Left lung (tissue), 10 donors: ENCODE measurements around the gene LARGE1. TPM values are rescaled to one million over a fixed set of nuclear protein-coding genes. Genes with fewer than 3 reads are reported as not detected.
A peak's percentile ranks its signal among the peaks of the same experiment; 100 is the strongest.

Experiments
- ATAC-seq: fragments of 200-7000 bp; cut with Tn5 transposase; one replicate; pipeline ENCODE4 v1.9.1; 2020; ENCODE audit warnings: moderate library complexity
- DNase-seq, 4 donors: peaks; one replicate each; pipeline ENCODE4 v3.0.0-alpha.2; 2013 to 2020
- H3K27ac ChIP-seq, 2 donors: fragments of 200-600 bp; sonication (generic) in 1 of 2; one replicate each; pipeline versions ENCODE4 v1.5.0 to v1.8.0; 2020 to 2021
- H3K27me3 ChIP-seq, 2 donors: fragments of 200-600 bp; sonication (generic) in 1 of 2; one replicate each; pipeline versions ENCODE4 v1.5.0 to v1.8.0; 2020 to 2021
- H3K36me3 ChIP-seq, 2 donors: fragments of 200-600 bp; sonication (generic) in 1 of 2; one replicate each; pipeline versions ENCODE4 v1.5.0 to v1.8.0; 2020 to 2021
- H3K4me1 ChIP-seq, 2 donors: fragments of 200-600 bp; one replicate each; pipeline ENCODE4 v1.8.0; 2021
- H3K4me3 ChIP-seq, 2 donors: fragments of 200-600 bp; sonication (generic) in 1 of 2; one replicate each; pipeline versions ENCODE4 v1.5.0 to v1.8.0; 2020 to 2021; ENCODE audit warnings: mild to moderate bottlenecking in 1 of 2
- H3K9me3 ChIP-seq, 2 donors: fragments of 200-600 bp; sonication (generic) in 1 of 2; one replicate each; pipeline versions ENCODE4 v1.5.0 to v1.8.0; 2020 to 2021
- CTCF ChIP-seq, 2 donors: fragments of 200-600 bp; sonication (generic) in 1 of 2; IDR thresholded peaks; one replicate each; pipeline versions ENCODE4 v1.5.0 to v1.8.0; 2021; ENCODE audit warnings: antibody characterized with exemption in 2 of 2
- intact Hi-C, 2 donors: fragments of 100-400 bp; cut with DNase I; formaldehyde crosslinking; loops; one replicate each; pipeline versions ENCODE4 v1.11.2 to v1.14.2; 2022
- polyA plus RNA-seq, 6 donors: library from polyadenylated mRNA; unstranded; fragments of 120-200 nt; gene quantifications; one replicate each; pipeline ENCODE4 v1.2.1, GENCODE V29; 2013; ENCODE audit not compliant: insufficient read length in 6 of 6
- total RNA-seq, 2 donors: library from RNA; stranded (reverse); fragmentation: NEBNext Ultra II Directional; extraction: Animal tissue kit (Norgen Biotek cat#: 25700); gene quantifications; one replicate each; pipeline ENCODE4 v1.2.1, GENCODE V29; 2021
- donor health status: DM: no; HTN: yes; CAD: no.
- donor health status: DM: no; HTN: no; CAD: no.

LARGE1 gene
- total and polyA plus RNA-seq, 8 donors = 22.4 to 36.1 (median 33.2) TPM

GRCh38 chr22:33821290-33821689 lies 99.0 kb downstream of the LARGE1 start:
- no peak for TF ChIP-seq CTCF (IDR thresholded peaks at IDR 0.05)
- Histone ChIP-seq H3K4me1 (no peaks in the 10 kb centered on the region), H3K4me3 (no peak overlapping the region), H3K27me3 (no peaks in the 10 kb centered on the region), H3K36me3 (no peaks in the 10 kb centered on the region), H3K27ac (no peak overlapping the region), H3K9me3 (peaks cover 0 to 10% of the 10 kb centered on the region in 2 donors)
- intact Hi-C loops = no loop called here
- DNase-seq (no peak), ATAC-seq (no peak)

GRCh38 chr22:33819743-33820142 lies 100.5 kb downstream of the LARGE1 start:
- Histone ChIP-seq H3K4me1 (no peaks in the 10 kb centered on the region), H3K27me3 (no peaks in the 10 kb centered on the region), H3K27ac (no peak overlapping the region), H3K4me3 (no peak overlapping the region), H3K9me3 (peaks cover 0 to 17% of the 10 kb centered on the region in 2 donors), H3K36me3 (no peaks in the 10 kb centered on the region)
- no peak for TF ChIP-seq CTCF (IDR thresholded peaks at IDR 0.05)
- ATAC-seq (no peak), DNase-seq (no peak)
- intact Hi-C loops = no loop called here

GRCh38 chr22:33817512-33818127 lies 102.7 kb downstream of the LARGE1 start:
- no peak overlapping the region for H3K4me3 ChIP-seq
- DNase-seq = no peak
- no peak for ATAC-seq
- H3K27ac ChIP-seq = no peak overlapping the region
- H3K9me3 ChIP-seq = peaks cover 0 to 17% of the 10 kb centered on the region in 2 donors
- H3K36me3 ChIP-seq = no peaks in the 10 kb centered on the region
- intact Hi-C loops = no loop called here
- no peaks in the 10 kb centered on the region for H3K4me1 ChIP-seq
- no peak for TF ChIP-seq CTCF (IDR thresholded peaks at IDR 0.05)
- H3K27me3 ChIP-seq = no peaks in the 10 kb centered on the region

- no peak overlapping the region for H3K4me3 ChIP-seq
- peaks cover 0 to 20% of the 10 kb centered on the region in 2 donors for H3K9me3 ChIP-seq
- intact Hi-C loops = no loop called here
- H3K27ac ChIP-seq = no peak overlapping the region
- DNase-seq (no peak), ATAC-seq (no peak)
- no peaks in the 10 kb centered on the region for H3K36me3 ChIP-seq
- TF ChIP-seq CTCF (IDR thresholded peaks at IDR 0.05) = no peak
- H3K27me3 ChIP-seq = no peaks in the 10 kb centered on the region
- peaks cover 0 to 3% of the 10 kb centered on the region in 2 donors for H3K4me1 ChIP-seq
These were observed 107.8 kb downstream of the LARGE1 start for GRCh38 chr22:33812360-33812977.

- intact Hi-C loops = no loop called here
- no peak for TF ChIP-seq CTCF (IDR thresholded peaks at IDR 0.05)
- peak; percentile 64 for ATAC-seq
- H3K27ac ChIP-seq = peak overlapping the region in 1 of 2 donors; percentile 39
- H3K36me3 ChIP-seq = no peaks in the 10 kb centered on the region
- H3K27me3 ChIP-seq = no peaks in the 10 kb centered on the region
- peaks cover 0 to 3% of the 10 kb centered on the region in 2 donors for H3K4me1 ChIP-seq
- peaks cover 0 to 13% of the 10 kb centered on the region in 2 donors for H3K9me3 ChIP-seq
- H3K4me3 ChIP-seq = no peak overlapping the region
- peak in 2 of 4 donors; percentile 40 to 75 for DNase-seq
These were observed 108.6 kb downstream of the LARGE1 start for GRCh38 chr22:33811686-33812085.
